Esophagus squamous epithelium (tissue), 4 donors: ENCODE results near the gene ZNF766.

Experiments
- POLR2A ChIP-seq, 4 donors: fragments of 450-650 bp; IDR thresholded peaks; one replicate each; pipeline ENCODE4 v1.6.1; 2017; ENCODE audit warnings: antibody characterized with exemption in 4 of 4, mild to moderate bottlenecking in 4 of 4, moderate library complexity in 3 of 4
- TF ChIP-seq, protein P1 (sequence below), 6 experiments: fragments of 450-650 bp in 4 of 6; fragments of 200-600 bp in 2 of 6; sonication (generic) in 2 of 6; IDR thresholded peaks; one replicate each; pipeline ENCODE4 v1.5.1; 2016 to 2019; ENCODE audit warnings: antibody characterized with exemption in 6 of 6, mild to moderate bottlenecking in 4 of 6, moderate library complexity in 4 of 6

DNA sequence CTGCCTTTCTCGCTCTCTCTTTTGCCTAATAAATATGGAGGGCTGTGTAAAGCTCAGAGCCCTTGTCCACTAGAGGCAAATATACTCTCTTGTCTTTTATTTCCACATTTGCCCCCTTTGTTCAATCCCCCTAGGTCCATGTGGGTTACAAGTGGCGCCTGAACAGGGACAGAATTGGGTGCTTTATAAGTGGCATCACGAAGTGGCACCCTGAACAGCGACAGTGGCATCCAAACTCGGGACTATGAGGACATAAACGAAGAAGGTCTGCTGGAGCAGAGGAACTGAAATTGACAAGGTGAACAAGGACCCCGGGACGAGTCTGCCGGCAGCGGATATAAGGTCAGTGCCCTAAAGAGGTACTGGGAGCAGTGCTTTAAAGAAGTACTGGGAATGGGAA, 62.4 kb downstream of the ZNF766 start:
- TF ChIP-seq, protein P1, sequence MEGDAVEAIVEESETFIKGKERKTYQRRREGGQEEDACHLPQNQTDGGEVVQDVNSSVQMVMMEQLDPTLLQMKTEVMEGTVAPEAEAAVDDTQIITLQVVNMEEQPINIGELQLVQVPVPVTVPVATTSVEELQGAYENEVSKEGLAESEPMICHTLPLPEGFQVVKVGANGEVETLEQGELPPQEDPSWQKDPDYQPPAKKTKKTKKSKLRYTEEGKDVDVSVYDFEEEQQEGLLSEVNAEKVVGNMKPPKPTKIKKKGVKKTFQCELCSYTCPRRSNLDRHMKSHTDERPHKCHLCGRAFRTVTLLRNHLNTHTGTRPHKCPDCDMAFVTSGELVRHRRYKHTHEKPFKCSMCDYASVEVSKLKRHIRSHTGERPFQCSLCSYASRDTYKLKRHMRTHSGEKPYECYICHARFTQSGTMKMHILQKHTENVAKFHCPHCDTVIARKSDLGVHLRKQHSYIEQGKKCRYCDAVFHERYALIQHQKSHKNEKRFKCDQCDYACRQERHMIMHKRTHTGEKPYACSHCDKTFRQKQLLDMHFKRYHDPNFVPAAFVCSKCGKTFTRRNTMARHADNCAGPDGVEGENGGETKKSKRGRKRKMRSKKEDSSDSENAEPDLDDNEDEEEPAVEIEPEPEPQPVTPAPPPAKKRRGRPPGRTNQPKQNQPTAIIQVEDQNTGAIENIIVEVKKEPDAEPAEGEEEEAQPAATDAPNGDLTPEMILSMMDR (IDR thresholded peaks at IDR 0.05), result no peak
- no peak for TF ChIP-seq POLR2A (IDR thresholded peaks at IDR 0.05)
